ENCODE results near the gene NUBPL.

The NUBPL gene

GRCh38 chr14:31898838-31899528, 337.8 kb downstream of the NUBPL start:
- Histone ChIP-seq H3K4me3 (ENCODE audit: low read length) (no peak overlapping the region), H3K27me3 (ENCODE audit: insufficient read depth, low read length) (no peaks in the 10 kb centered on the region), H3K4me1 (ENCODE audit: insufficient read depth, low read length) (peaks cover 13% of the 10 kb centered on the region), H3K9ac (ENCODE audit: low read depth, low read length) (no peak overlapping the region), H3K36me3 (ENCODE audit: insufficient read depth, low read length) (no peaks in the 10 kb centered on the region), H3K9me3 (ENCODE audit: insufficient read depth, low read depth, low read length) (no peaks in the 10 kb centered on the region), H3K27ac (ENCODE audit: low read depth, low read length) (no peak overlapping the region)

GRCh38 chr14:31902002-31902401, 340.8 kb downstream of the NUBPL start:
- Histone ChIP-seq H3K27me3 (ENCODE audit: insufficient read depth, low read length) (no peaks in the 10 kb centered on the region), H3K9ac (ENCODE audit: low read depth, low read length) (no peak overlapping the region), H3K9me3 (ENCODE audit: insufficient read depth, low read depth, low read length) (no peaks in the 10 kb centered on the region), H3K4me1 (ENCODE audit: insufficient read depth, low read length) (no peaks in the 10 kb centered on the region; the same call in none of the 2 replicates), H3K36me3 (ENCODE audit: insufficient read depth, low read length) (no peaks in the 10 kb centered on the region), H3K4me3 (ENCODE audit: low read length) (no peak overlapping the region), H3K27ac (ENCODE audit: low read depth, low read length) (no peak overlapping the region)
- 83% methylated on average over 2 of the region's 2 CpGs for WGBS

GRCh38 chr14:31902945-31903646, 341.9 kb downstream of the NUBPL start:
- WGBS: 87% methylated on average over 6 of the region's 6 CpGs
- no peak overlapping the region for H3K27ac ChIP-seq (ENCODE audit: low read depth, low read length)
- H3K9ac ChIP-seq (ENCODE audit: low read depth, low read length): no peak overlapping the region
- H3K9me3 ChIP-seq (ENCODE audit: insufficient read depth, low read depth, low read length): no peaks in the 10 kb centered on the region
- H3K36me3 ChIP-seq (ENCODE audit: insufficient read depth, low read length): no peaks in the 10 kb centered on the region
- H3K4me1 ChIP-seq (ENCODE audit: insufficient read depth, low read length): no peaks in the 10 kb centered on the region; the same call in 1 of the 2 replicates
- H3K4me3 ChIP-seq (ENCODE audit: low read length): no peak overlapping the region
- H3K27me3 ChIP-seq (ENCODE audit: insufficient read depth, low read length): no peaks in the 10 kb centered on the region

GRCh38 chr14:31909977-31910376, 348.8 kb downstream of the NUBPL start:
- WGBS: 100% methylated on average over 2 of the region's 3 CpGs
- Histone ChIP-seq H3K36me3 (ENCODE audit: insufficient read depth, low read length) (no peaks in the 10 kb centered on the region), H3K9ac (ENCODE audit: low read depth, low read length) (no peak overlapping the region), H3K4me1 (ENCODE audit: insufficient read depth, low read length) (no peaks in the 10 kb centered on the region), H3K9me3 (ENCODE audit: insufficient read depth, low read depth, low read length) (no peaks in the 10 kb centered on the region), H3K27me3 (ENCODE audit: insufficient read depth, low read length) (no peaks in the 10 kb centered on the region), H3K4me3 (ENCODE audit: low read length) (no peak overlapping the region), H3K27ac (ENCODE audit: low read depth, low read length) (no peak overlapping the region)

All from HUES64 (cell line).